HFFc6 (cell line): ENCODE measurements around the gene TBC1D7. TPM values are rescaled to one million over a fixed set of nuclear protein-coding genes. Genes with fewer than 3 reads are reported as not detected.

Experiments used
- DNase-seq: peaks from one replicate; pipeline ENCODE4 v3.0.0-alpha.2; 2018
- H3K27ac Mint-ChIP-seq: 2 replicates; pipeline ENCODE4 v1.8.0; 2020; ENCODE audit warnings: mild to moderate bottlenecking, mixed read lengths
- H3K27me3 Mint-ChIP-seq: 2 replicates; pipeline ENCODE4 v1.8.0; 2021; ENCODE audit warnings: mild to moderate bottlenecking, moderate library complexity, mixed read lengths; ENCODE audit not compliant: insufficient read depth
- H3K36me3 Mint-ChIP-seq: 2 replicates; pipeline ENCODE4 v1.8.0; 2021; ENCODE audit warnings: low read depth, mixed read lengths
- H3K4me1 Mint-ChIP-seq: 2 replicates; pipeline ENCODE4 v1.8.0; 2020; ENCODE audit warnings: low read depth, mixed read lengths
- H3K4me3 Mint-ChIP-seq: 2 replicates; pipeline ENCODE4 v1.8.0; 2020; ENCODE audit warnings: mild to moderate bottlenecking, moderate library complexity, mixed read lengths
- H3K9me3 Mint-ChIP-seq: 2 replicates; pipeline ENCODE4 v1.8.0; 2020; ENCODE audit warnings: mild to moderate bottlenecking, mixed read lengths
- total RNA-seq, 6 experiments: library from RNA; stranded (reverse); fragmentation: NEBNext Ultra II Directional; extraction: Animal tissue kit (Norgen Biotek cat#: 25700); gene quantifications; 2 replicates in 1 of 6; 3 replicates in 5 of 6; pipeline ENCODE4 v1.2.3, GENCODE V29; 2021
- TF ChIP-seq, protein P1 (sequence below): fragments of 200-600 bp; sonication (generic); IDR thresholded peaks from 2 replicates; pipeline ENCODE4 v1.5.0; 2021; ENCODE audit warnings: antibody characterized with exemption, mild to moderate bottlenecking

TBC1D7 gene
- total RNA-seq, 6 experiments from 2014 or later: 11.5 to 15.1 (median 14.6) TPM

DNA sequence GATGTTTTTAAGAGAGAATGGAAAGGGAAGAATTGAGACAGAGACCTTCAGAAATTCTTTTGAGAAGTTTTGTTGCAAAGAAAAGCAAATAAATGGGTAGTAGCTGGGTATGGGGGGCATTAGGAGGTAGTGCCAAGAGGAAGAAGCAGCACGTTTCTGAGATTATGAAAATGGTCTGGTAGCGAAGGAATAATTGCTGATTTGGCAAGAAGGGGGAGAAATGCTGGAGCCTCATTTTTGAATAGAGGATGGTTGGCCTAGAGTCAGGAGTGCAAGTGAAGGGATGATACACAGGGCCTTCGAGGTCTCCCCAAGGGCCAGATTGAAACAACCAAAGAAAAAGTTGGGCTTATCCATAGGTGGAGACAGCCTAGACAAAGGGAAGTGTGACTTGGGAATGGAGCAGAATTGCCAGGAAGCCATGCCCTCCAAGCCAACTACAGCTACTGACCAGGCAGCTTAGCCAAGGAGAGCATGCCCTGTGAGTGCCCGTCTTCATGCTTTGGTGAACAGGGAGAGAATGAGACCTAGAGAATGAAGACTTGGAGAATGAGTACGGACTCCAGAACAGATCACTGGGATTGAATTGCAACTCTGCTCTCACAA is 14.2 kb upstream of the TBC1D7 start:
- Mint-ChIP-seq H3K4me1 (no peaks in the 10 kb centered on the region), H3K36me3 (peaks cover 6% of the 10 kb centered on the region), H3K4me3 (no peak overlapping the region), H3K27ac (no peak overlapping the region), H3K9me3 (peaks cover 8% of the 10 kb centered on the region; the same call in 1 of the 2 replicates), H3K27me3 (peaks cover 15% of the 10 kb centered on the region)
- DNase-seq: no peak
- TF ChIP-seq, protein P1, sequence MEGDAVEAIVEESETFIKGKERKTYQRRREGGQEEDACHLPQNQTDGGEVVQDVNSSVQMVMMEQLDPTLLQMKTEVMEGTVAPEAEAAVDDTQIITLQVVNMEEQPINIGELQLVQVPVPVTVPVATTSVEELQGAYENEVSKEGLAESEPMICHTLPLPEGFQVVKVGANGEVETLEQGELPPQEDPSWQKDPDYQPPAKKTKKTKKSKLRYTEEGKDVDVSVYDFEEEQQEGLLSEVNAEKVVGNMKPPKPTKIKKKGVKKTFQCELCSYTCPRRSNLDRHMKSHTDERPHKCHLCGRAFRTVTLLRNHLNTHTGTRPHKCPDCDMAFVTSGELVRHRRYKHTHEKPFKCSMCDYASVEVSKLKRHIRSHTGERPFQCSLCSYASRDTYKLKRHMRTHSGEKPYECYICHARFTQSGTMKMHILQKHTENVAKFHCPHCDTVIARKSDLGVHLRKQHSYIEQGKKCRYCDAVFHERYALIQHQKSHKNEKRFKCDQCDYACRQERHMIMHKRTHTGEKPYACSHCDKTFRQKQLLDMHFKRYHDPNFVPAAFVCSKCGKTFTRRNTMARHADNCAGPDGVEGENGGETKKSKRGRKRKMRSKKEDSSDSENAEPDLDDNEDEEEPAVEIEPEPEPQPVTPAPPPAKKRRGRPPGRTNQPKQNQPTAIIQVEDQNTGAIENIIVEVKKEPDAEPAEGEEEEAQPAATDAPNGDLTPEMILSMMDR: no peak

DNA sequence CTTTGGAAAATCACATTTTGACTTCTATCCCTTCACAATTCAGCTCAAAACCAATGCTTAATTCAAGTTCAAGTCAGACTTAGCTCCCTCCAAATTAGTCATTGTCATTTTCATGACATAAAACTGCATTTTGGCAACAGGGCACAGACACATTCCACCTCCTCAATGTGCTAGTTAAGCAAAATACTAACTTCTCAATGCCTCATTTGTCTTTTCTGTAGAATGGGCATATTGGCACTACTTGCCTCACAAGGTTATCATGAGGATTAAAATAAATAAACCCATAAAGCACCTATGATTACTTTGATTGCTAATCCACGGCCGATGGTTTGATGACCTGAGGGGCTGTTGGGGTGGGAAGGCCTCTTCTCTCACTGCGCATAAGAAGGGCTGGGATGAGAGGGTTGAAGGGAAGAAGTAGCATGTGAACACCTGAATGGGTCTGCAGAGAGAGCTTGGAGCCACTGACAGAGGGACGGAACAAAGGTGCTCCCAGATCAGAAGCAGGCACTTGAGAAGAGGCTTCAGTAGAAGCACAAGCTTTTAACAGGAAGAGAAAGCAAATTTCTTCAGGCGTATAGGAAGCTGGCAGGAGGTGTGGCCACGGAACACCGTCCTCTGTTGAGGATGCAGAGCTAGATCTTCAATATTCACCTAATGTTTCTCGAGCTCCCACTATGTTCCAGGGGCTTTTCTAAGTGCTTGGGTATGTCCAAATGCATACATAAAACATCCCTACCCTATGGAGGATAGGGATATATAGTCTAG is 11.7 kb upstream of the TBC1D7 start:
- Mint-ChIP-seq H3K4me1 (peaks cover 8% of the 10 kb centered on the region), H3K27me3 (peaks cover 12% of the 10 kb centered on the region), H3K4me3 (no peak overlapping the region), H3K36me3 (peaks cover 6% of the 10 kb centered on the region), H3K27ac (no peak overlapping the region), H3K9me3 (peaks cover 8% of the 10 kb centered on the region; the same call in 1 of the 2 replicates)
- no peak for DNase-seq
- TF ChIP-seq, protein P1: no peak

DNA sequence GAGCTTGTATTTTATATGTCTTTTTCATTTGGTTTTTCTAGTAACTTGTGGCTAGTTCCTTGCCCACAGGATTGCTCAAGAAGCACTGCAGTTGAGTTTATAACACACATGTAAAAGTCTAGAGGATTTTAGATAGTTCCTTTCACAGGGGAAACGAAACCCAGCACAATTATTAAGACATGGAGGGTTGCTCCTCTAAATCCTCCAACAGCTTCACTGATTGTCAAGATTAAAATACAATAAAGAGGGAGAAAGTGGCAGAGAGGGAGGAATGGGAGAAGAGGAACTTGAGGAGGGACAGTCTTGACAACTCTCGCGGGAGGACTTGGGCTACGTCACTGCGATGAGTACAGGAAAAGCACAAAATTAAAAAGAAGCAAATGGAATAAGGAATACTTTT is 9.7 kb upstream of the TBC1D7 start:
- Mint-ChIP-seq H3K27ac (no peak overlapping the region), H3K36me3 (peaks cover 6% of the 10 kb centered on the region), H3K9me3 (peaks cover 8% of the 10 kb centered on the region; the same call in 1 of the 2 replicates), H3K4me3 (no peak overlapping the region), H3K27me3 (peaks cover 11% of the 10 kb centered on the region), H3K4me1 (peaks cover 12% of the 10 kb centered on the region)
- no peak for DNase-seq
- TF ChIP-seq, protein P1: no peak

DNA sequence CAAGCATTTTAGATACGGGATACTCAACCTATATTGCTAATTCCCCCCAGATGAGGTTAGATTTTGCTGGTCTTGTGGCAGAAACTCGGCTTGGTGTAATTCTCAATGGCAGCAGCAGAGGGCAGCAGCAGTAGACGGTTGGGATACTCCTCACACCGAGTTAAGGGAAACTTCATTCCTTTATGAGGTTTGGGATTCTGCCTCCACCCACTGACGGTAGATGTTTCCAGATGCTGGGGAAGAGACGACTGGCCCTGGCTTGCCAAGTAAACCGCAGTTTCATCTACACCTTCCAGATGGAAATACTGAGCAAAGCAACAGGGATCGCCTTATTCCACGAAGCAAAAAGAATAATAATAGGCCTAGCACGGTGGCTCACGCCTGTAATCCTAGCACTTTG is 8.2 kb upstream of the TBC1D7 start:
- no peak overlapping the region; the same call in 1 of the 2 replicates for H3K4me3 Mint-ChIP-seq
- H3K27ac Mint-ChIP-seq: peak overlapping the region; percentile 25; the same call in 1 of the 2 replicates
- TF ChIP-seq, protein P1: peak; percentile 96
- peaks cover 7% of the 10 kb centered on the region for H3K27me3 Mint-ChIP-seq
- no peaks in the 10 kb centered on the region for H3K9me3 Mint-ChIP-seq
- peak; percentile 73 for DNase-seq
- H3K4me1 Mint-ChIP-seq: peaks cover 15% of the 10 kb centered on the region
- H3K36me3 Mint-ChIP-seq: no peaks in the 10 kb centered on the region

DNA sequence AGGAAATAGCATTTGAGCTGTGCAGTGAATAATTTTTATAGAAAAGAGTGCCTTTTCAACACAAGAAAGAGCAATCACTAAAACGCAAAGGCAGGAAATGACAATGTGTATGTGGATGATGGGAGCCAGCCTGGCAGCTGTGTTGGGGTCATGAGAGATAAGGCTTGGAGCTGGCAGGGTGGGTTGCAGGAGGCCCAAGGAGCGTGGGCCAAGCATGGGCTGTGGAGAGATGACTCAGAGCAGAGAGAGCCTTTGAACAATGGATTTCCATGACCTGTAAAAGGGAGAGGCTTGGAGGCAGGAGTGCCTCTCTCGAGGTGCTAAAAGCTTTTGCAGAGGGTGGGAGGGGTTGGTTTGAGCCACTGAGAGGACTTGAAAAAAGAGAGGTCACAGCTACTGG is 6.6 kb upstream of the TBC1D7 start:
- TF ChIP-seq, protein P1: no peak
- Mint-ChIP-seq H3K36me3 (no peaks in the 10 kb centered on the region), H3K9me3 (no peaks in the 10 kb centered on the region), H3K27ac (no peak overlapping the region), H3K4me3 (no peak overlapping the region), H3K4me1 (peaks cover 17% of the 10 kb centered on the region), H3K27me3 (peaks cover 5% of the 10 kb centered on the region; the same call in 1 of the 2 replicates)
- no peak for DNase-seq
